Glutamatergic neuron (in vitro differentiated cells): ENCODE measurements around the gene NWD2. TPM values are rescaled to one million over a fixed set of nuclear protein-coding genes. Genes with fewer than 3 reads are reported as not detected.
A peak's percentile ranks its signal among the peaks of the same experiment; 100 is the strongest.
"Not testable (repeated sequence)": the region's sequence is repeated elsewhere in the genome, so short reads cannot be mapped to it uniquely, and the experiment has no call there.

Source experiments
- DNase-seq: peaks from one replicate; pipeline ENCODE4 v3.0.0; 2022
- H3K27ac Mint-ChIP-seq: one replicate; pipeline ENCODE4 v1.8.0; 2020; ENCODE audit warnings: mild to moderate bottlenecking, mixed read lengths, inconsistent platforms; ENCODE audit not compliant: unreplicated experiment
- H3K27me3 Mint-ChIP-seq: one replicate; pipeline ENCODE4 v1.8.0; 2020; ENCODE audit warnings: mild to moderate bottlenecking, moderate library complexity, mixed read lengths, inconsistent platforms; ENCODE audit not compliant: unreplicated experiment
- H3K36me3 Mint-ChIP-seq: one replicate; pipeline ENCODE4 v1.8.0; 2020; ENCODE audit warnings: mild to moderate bottlenecking, mixed read lengths, inconsistent platforms; ENCODE audit not compliant: unreplicated experiment
- H3K4me1 Mint-ChIP-seq: one replicate; pipeline ENCODE4 v1.8.0; 2020; ENCODE audit warnings: mild to moderate bottlenecking, low read depth, mixed read lengths, inconsistent platforms; ENCODE audit not compliant: unreplicated experiment
- H3K4me3 Mint-ChIP-seq: one replicate; pipeline ENCODE4 v1.8.0; 2020; ENCODE audit warnings: mild to moderate bottlenecking, mixed read lengths, inconsistent platforms; ENCODE audit not compliant: unreplicated experiment
- H3K9me3 Mint-ChIP-seq: one replicate; pipeline ENCODE4 v1.8.0; 2020; ENCODE audit warnings: mild to moderate bottlenecking, moderate library complexity, mixed read lengths, inconsistent platforms; ENCODE audit not compliant: unreplicated experiment
- long read RNA-seq: library from polyadenylated mRNA; unstranded; transcript quantifications from one replicate; pipeline ENCODE4 v2.0.0, GENCODE V29; 2020; ENCODE audit not compliant: unreplicated experiment
- total RNA-seq: library from RNA; stranded (reverse); fragmentation: NEBNext Ultra II Directional; extraction: Animal tissue kit (Norgen Biotek cat#: 25700); gene quantifications from one replicate; pipeline ENCODE4 v1.2.1, GENCODE V29; 2021; ENCODE audit not compliant: unreplicated experiment
- TF ChIP-seq, protein P1 (sequence below): fragments of 200-600 bp; sonication (generic); IDR thresholded peaks from one replicate; pipeline ENCODE4 v1.5.0; 2021; ENCODE audit not compliant: partially characterized antibody, unreplicated experiment

NWD2 gene, protein sequence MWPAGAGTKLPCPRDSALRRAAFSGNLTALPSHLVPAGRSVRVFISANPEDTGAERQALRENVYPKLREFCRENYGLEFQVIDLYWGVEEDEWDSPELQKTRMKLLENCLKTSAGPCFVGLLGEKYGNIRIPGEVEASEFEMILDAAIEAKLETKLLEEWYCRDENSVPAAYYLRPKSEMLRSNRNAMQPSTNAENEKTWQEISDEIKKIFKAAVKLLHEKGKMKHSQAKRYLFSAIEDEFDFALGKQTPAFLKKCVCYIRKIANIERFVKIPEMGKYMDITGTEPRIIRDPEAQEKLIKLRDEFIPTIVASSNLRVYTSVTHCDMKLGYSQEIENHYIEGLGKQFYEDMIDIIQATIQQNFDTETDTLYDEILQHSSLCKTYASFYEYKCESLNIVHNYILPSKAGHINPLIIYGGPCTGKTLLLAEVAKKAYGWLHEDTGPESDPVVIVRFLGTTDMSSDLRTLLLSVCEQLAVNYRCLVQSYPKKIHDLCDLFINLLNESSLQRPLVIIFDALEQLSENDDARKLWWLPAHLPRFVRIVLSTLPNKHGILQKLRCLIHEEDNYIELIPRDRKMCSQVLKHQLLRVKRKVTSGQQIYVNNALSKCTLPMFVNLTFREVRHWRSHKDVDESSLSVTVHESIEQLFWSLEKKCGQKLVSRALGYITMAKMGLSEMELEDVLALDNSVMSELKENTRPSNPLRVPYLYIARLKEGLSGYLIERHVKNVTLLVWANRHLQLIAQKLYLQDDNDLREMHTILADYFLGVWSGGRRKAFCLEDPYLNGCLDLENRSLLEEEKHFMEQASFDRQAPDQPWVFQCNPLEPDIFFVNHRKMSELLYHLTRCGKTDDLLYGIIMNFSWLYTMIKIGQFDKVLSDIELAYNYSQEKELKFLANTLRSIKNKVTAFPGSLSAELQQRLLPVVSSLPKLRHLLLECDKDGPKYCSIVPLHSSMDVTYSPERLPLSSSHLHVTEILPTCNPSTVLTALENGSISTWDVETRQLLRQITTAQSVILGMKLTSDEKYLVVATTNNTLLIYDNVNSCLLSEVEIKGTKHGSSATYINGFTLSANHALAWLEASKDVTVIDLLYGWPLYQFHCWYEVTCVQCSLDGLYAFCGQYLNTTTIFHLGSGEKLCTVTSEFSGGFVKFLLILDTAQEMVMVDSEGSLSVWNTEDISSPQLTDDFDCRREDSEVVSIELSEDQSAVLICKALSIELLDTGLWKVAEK (N-terminal part only)
- total RNA-seq: 0.17 TPM
- long read RNA-seq: 0 reads

DNA sequence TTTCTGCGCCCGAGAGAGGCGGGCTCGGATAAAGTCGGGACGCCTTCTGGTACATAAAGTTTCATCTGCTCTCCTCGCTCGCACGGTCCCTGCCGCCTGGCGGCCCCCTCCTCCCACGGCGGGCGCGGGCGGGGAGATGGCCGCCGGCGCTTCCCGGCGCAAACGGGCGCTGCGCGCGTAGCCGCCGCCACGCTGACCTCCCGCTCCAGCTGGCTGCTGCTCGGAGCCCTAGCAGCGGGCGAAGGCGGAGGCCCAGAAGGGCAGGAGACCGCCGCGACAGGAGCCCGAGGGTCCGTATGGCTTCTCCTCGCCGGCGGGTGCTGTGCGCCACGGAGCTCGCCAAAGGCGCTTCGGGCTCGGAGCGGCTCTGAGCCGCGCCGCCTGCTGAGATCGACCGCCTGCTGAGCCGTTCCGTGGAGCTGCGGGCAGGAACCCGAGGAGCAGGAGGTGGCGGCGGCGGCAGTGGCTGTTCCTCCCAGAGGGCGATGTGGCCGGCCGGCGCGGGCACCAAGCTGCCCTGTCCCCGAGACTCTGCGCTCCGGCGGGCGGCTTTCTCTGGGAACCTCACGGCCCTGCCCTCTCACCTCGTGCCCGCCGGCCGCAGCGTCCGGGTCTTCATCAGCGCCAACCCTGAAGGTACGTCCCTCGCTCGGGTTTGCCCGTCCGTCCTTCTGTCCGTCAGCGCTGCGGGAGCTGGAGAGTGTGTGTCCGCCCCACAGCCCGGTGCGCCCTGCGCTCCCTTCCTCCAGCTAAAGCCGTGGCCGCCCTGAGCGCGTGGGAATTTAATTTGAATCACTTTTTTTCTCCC, at the start of gene NWD2:
TSS of gene NWD2 (plus strand) at position 161 of the 808 bp plus-strand sequence. CDS start at position 486, 325 bp downstream.
- peak; percentile 75 for DNase-seq
- Mint-ChIP-seq H3K4me1 (peaks cover 3% of the 10 kb centered on the region), H3K27me3 (peaks cover 20% of the 10 kb centered on the region), H3K36me3 (no peaks in the 10 kb centered on the region), H3K27ac (no peak within 1 kb of the TSS), H3K9me3 (peaks cover 5% of the 10 kb centered on the region), H3K4me3 (peak within 1 kb of the TSS; percentile 90)
- TF ChIP-seq, protein P1, sequence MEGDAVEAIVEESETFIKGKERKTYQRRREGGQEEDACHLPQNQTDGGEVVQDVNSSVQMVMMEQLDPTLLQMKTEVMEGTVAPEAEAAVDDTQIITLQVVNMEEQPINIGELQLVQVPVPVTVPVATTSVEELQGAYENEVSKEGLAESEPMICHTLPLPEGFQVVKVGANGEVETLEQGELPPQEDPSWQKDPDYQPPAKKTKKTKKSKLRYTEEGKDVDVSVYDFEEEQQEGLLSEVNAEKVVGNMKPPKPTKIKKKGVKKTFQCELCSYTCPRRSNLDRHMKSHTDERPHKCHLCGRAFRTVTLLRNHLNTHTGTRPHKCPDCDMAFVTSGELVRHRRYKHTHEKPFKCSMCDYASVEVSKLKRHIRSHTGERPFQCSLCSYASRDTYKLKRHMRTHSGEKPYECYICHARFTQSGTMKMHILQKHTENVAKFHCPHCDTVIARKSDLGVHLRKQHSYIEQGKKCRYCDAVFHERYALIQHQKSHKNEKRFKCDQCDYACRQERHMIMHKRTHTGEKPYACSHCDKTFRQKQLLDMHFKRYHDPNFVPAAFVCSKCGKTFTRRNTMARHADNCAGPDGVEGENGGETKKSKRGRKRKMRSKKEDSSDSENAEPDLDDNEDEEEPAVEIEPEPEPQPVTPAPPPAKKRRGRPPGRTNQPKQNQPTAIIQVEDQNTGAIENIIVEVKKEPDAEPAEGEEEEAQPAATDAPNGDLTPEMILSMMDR: no peak

DNA sequence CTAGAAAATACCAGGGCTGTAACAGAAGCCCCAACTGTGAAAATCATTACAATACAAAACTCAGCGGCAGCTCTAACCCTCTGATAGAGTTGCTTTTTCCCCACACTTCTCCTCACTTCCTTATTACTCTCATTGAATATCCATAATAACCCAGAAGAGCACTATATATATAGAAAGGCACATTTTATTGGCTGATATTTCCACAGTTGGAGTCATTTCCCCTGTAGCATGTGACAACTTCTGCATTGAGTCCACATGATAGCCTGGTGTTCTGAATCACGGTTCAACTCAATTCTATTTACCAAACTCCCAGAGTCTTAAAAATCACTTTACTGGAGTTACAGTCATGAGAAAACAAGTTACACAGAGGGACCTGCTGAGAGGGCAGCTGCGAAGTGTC, 46.6 kb upstream of the NWD2 start:
- Mint-ChIP-seq H3K4me1 (no peaks in the 10 kb centered on the region), H3K27ac (no peak overlapping the region), H3K27me3 (peaks cover 2% of the 10 kb centered on the region), H3K9me3 (peaks cover under 1% of the 10 kb centered on the region), H3K36me3 (peaks cover 7% of the 10 kb centered on the region), H3K4me3 (no peak overlapping the region)
- TF ChIP-seq, protein P1: no peak
- no peak for DNase-seq

DNA sequence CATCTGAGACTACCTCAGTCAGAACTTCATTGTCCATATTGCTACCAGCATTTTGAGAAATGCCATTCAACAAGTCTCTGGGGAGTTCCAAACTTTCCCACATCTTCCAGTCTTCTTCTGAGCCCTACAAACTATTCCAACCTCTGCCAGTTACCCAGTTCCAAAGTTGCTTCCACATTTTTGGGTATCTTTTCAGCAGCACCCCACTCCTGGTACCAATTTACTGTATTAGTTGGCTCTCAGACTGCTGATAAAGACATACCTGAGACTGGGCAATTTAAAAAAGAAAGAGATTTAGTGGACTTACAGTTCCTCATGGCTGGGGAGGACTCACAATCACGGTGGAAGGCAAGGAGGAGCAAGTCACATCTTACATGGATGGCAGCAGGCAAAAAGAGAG, 39.8 kb upstream of the NWD2 start:
- peaks cover 16% of the 10 kb centered on the region for H3K36me3 Mint-ChIP-seq
- not testable (repeated sequence) for H3K4me3 Mint-ChIP-seq, H3K9me3 Mint-ChIP-seq

DNA sequence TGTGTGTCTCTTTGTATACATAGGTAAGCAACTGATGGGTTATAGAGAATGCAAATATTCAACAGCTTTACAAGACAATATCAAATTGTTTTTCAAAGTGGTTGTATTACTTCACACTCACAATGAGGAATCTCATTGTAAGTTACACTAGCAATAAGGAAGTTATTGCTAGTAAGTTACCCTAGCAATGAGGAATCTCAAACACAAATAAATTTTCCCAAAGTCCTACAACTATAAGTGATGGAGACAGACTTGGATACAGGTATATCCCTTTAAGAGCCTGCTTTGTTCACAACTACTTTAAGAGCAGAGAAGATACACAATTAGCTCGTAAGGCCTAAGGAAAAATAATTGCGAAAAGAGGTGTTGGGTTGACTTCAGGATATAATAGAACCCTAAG, 28.3 kb upstream of the NWD2 start:
- TF ChIP-seq, protein P1: no peak
- no peak overlapping the region for H3K4me3 Mint-ChIP-seq
- H3K36me3 Mint-ChIP-seq: no peaks in the 10 kb centered on the region
- no peak overlapping the region for H3K27ac Mint-ChIP-seq
- H3K4me1 Mint-ChIP-seq: no peaks in the 10 kb centered on the region
- H3K9me3 Mint-ChIP-seq: no peaks in the 10 kb centered on the region
- no peak for DNase-seq
- no peaks in the 10 kb centered on the region for H3K27me3 Mint-ChIP-seq

More for the DNA sequence above, 39.8 kb upstream of the NWD2 start:
- not testable (repeated sequence) for H3K27me3 Mint-ChIP-seq, H3K27ac Mint-ChIP-seq, DNase-seq, H3K4me1 Mint-ChIP-seq
